Activated T-cell treated with anti-CD3 and anti-CD28 coated beads, Interleukin-2, amount 50 U/mL, for 48 hours (primary cell): ENCODE data around the gene TP53AIP1.
"Not testable (repeated sequence)": the region's sequence is repeated elsewhere in the genome, so short reads cannot be mapped to it uniquely, and the experiment has no call there.

ENCODE experiments used
- DNase-seq, 2 experiments: peaks; one replicate each; pipeline ENCODE4 v3.0.0-alpha.2; 2020

The TP53AIP1 gene

GRCh38 chr11:128924510-128925249, 18.0 kb downstream of the TP53AIP1 start:
- DNase-seq, result no peak

GRCh38 chr11:128924104-128924503, 18.6 kb downstream of the TP53AIP1 start:
- DNase-seq, result no peak

- DNase-seq, result no peak
These were observed 20.9 kb downstream of the TP53AIP1 start for GRCh38 chr11:128921793-128922192.

- no peak for DNase-seq
These were observed 22.0 kb downstream of the TP53AIP1 start for GRCh38 chr11:128920666-128921065.

GRCh38 chr11:128919635-128920034, 23.0 kb downstream of the TP53AIP1 start:
- not testable (repeated sequence) for DNase-seq

GRCh38 chr11:128919216-128919615, 23.5 kb downstream of the TP53AIP1 start:
- no peak for DNase-seq

GRCh38 chr11:128917144-128917724, 25.4 kb downstream of the TP53AIP1 start:
- no peak for DNase-seq

- DNase-seq, result no peak
These were observed 26.0 kb downstream of the TP53AIP1 start for GRCh38 chr11:128916681-128917080.

- no peak for DNase-seq
These were observed 26.6 kb downstream of the TP53AIP1 start for GRCh38 chr11:128916037-128916572.

- no peak for DNase-seq
These were observed 27.5 kb downstream of the TP53AIP1 start for GRCh38 chr11:128915149-128915521.

- no peak for DNase-seq
These were observed 28.2 kb downstream of the TP53AIP1 start for GRCh38 chr11:128914216-128915148.

- no peak for DNase-seq
These were observed 28.9 kb downstream of the TP53AIP1 start for GRCh38 chr11:128913806-128914205.

- DNase-seq, result no peak
These were observed 31.0 kb downstream of the TP53AIP1 start for GRCh38 chr11:128911701-128912100.

GRCh38 chr11:128911239-128911638, 31.4 kb downstream of the TP53AIP1 start:
- DNase-seq, result no peak

GRCh38 chr11:128910576-128910975, 32.1 kb downstream of the TP53AIP1 start:
- DNase-seq, result no peak

GRCh38 chr11:128909438-128910125, 33.1 kb downstream of the TP53AIP1 start:
- DNase-seq, result no peak

GRCh38 chr11:128908391-128909246, 34.1 kb downstream of the TP53AIP1 start:
- DNase-seq, result no peak

GRCh38 chr11:128907585-128907984, 35.1 kb downstream of the TP53AIP1 start:
- DNase-seq, result no peak

GRCh38 chr11:128906185-128907050, 36.3 kb downstream of the TP53AIP1 start:
- DNase-seq, result no peak

GRCh38 chr11:128905345-128906184, 37.1 kb downstream of the TP53AIP1 start:
- DNase-seq, result peak; percentile 55 to 57
